Spinal cord (tissue), 10 donors: ENCODE results near the gene CALY. TPM values are rescaled to one million over a fixed set of nuclear protein-coding genes. Genes with fewer than 3 reads are reported as not detected.

ENCODE experiments used
- DNase-seq, 6 donors: peaks; one replicate each; pipeline versions ENCODE4 v3.0.0 to v3.0.0-alpha.2; 2013 to 2015; ENCODE audit warnings: low spot score in 6 of 6, low read depth in 4 of 6
- H3K27ac ChIP-seq: one replicate; pipeline ENCODE4 v1.5.1; 2013; ENCODE audit warnings: low read depth, low read length, control low read depth
- H3K27me3 ChIP-seq: one replicate; pipeline ENCODE4 v1.6.1; 2013; ENCODE audit warnings: low read length; ENCODE audit not compliant: control insufficient read depth, insufficient read depth
- H3K36me3 ChIP-seq: one replicate; pipeline ENCODE4 v1.6.1; 2013; ENCODE audit warnings: low read length; ENCODE audit not compliant: control insufficient read depth, insufficient read depth
- H3K4me1 ChIP-seq: one replicate; pipeline ENCODE4 v1.6.1; 2013; ENCODE audit warnings: low read length; ENCODE audit not compliant: control insufficient read depth, insufficient read depth
- H3K4me3 ChIP-seq: one replicate; pipeline ENCODE4 v1.5.1; 2013; ENCODE audit warnings: low read depth, low read length, control low read depth
- H3K9me3 ChIP-seq: one replicate; pipeline ENCODE4 v1.6.1; 2013; ENCODE audit warnings: low read length; ENCODE audit not compliant: control insufficient read depth, insufficient read depth
- WGBS: methylation state at CpG from one replicate; pipeline ENCODE4 v1.1.5; 2013; ENCODE audit warnings: missing lambda C conversion rate; ENCODE audit not compliant: insufficient coverage; 5-methylcytosine and 5-hydroxymethylcytosine counted together
- long read RNA-seq, 4 donors: transcript quantifications; one replicate each; lab custom pipeline, GENCODE V29; 2026
- polyA plus RNA-seq, 2 donors: library from polyadenylated mRNA; unstranded; fragments of 120-200 nt; gene quantifications; one replicate each; pipeline ENCODE4 v1.2.1, GENCODE V29; 2013; ENCODE audit not compliant: insufficient read length in 2 of 2
- total RNA-seq, 2 donors: library from RNA; depleted of rRNA in 1 of 2; stranded (reverse); fragments of 120-200 nt in 1 of 2; fragments of >200 nt in 1 of 2; gene quantifications; one replicate each; pipeline versions ENCODE4 v1.2.3 to v1.2.4, GENCODE V29; 2013 to 2014
- donor health status: healthy.

CALY gene
- total RNA-seq (10 to 100 TPM; 15.9 to 24.9 TPM), polyA plus RNA-seq (100 to 1,000 TPM; 230 to 251 TPM)
- long read RNA-seq, donor 1, transcript CALY-205 (2 exons, 655 nt): minor isoform, 38 of 230 reads
- long read RNA-seq, donor 1, transcript CALY-201 (6 exons, 2,271 nt): major isoform, 124 of 230 reads
- long read RNA-seq, donor 1, transcript CALY-202 (3 exons, 783 nt): minor isoform, 9 of 230 reads
- long read RNA-seq, donor 1, partial matches to known transcripts: 46 of 230 reads
- long read RNA-seq, donor 1, other reads (novel, unspliced or antisense): 13 of 230 reads
- long read RNA-seq, donor 2, transcript CALY-201 (6 exons, 2,271 nt): major isoform, 48 of 81 reads
- long read RNA-seq, donor 2, transcript CALY-202 (3 exons, 783 nt): minor isoform, 5 of 81 reads
- long read RNA-seq, donor 2, transcript CALY-205 (2 exons, 655 nt): minor isoform, 8 of 81 reads
- long read RNA-seq, donor 2, partial matches to known transcripts: 20 of 81 reads
- long read RNA-seq, donor 2, other reads (novel, unspliced or antisense): 0 of 81 reads
- long read RNA-seq, donor 3, transcript CALY-201 (6 exons, 2,271 nt): major isoform, 64 of 99 reads
- long read RNA-seq, donor 3, transcript CALY-202 (3 exons, 783 nt): minor isoform, 8 of 99 reads
- long read RNA-seq, donor 3, transcript CALY-205 (2 exons, 655 nt): minor isoform, 11 of 99 reads
- long read RNA-seq, donor 3, partial matches to known transcripts: 16 of 99 reads
- long read RNA-seq, donor 3, other reads (novel, unspliced or antisense): 0 of 99 reads
- long read RNA-seq, donor 4: 0 reads

GRCh38 chr10:133336577-133337369 lies at the start of gene CALY:
TSS of gene CALY (minus strand) at chr10:133336896. CDS start at chr10:133328989, 7,907 bp downstream.
- H3K4me3 ChIP-seq: peak within 1 kb of the TSS; percentile 39
- H3K36me3 ChIP-seq: peaks cover 12% of the 10 kb centered on the region
- peaks cover 24% of the 10 kb centered on the region for H3K4me1 ChIP-seq
- DNase-seq: peak in 2 of 6 donors; percentile 89 to 98
- no peak within 1 kb of the TSS for H3K27ac ChIP-seq
- peaks cover 36% of the 10 kb centered on the region for H3K27me3 ChIP-seq
- WGBS: 10% methylated on average over 59 of the region's 63 CpGs
- H3K9me3 ChIP-seq: no peaks in the 10 kb centered on the region

GRCh38 chr10:133385214-133385613 lies 48.5 kb upstream of the CALY start:
- Histone ChIP-seq H3K36me3 (peaks cover 50% of the 10 kb centered on the region), H3K4me1 (peaks cover 13% of the 10 kb centered on the region), H3K27me3 (no peaks in the 10 kb centered on the region), H3K9me3 (no peaks in the 10 kb centered on the region), H3K4me3 (no peak overlapping the region), H3K27ac (no peak overlapping the region)
- 100% methylated on average over 1 of the region's 2 CpGs for WGBS
- no peak for DNase-seq

GRCh38 chr10:133384071-133384470 lies 47.4 kb upstream of the CALY start:
- 89% methylated on average over 13 of the region's 13 CpGs for WGBS
- H3K27ac ChIP-seq: no peak overlapping the region
- H3K36me3 ChIP-seq: peaks cover 46% of the 10 kb centered on the region

GRCh38 chr10:133383551-133383950 lies 46.9 kb upstream of the CALY start:
- Histone ChIP-seq H3K9me3 (no peaks in the 10 kb centered on the region), H3K4me3 (no peak overlapping the region), H3K27me3 (no peaks in the 10 kb centered on the region), H3K36me3 (peaks cover 42% of the 10 kb centered on the region), H3K27ac (no peak overlapping the region), H3K4me1 (peaks cover 23% of the 10 kb centered on the region)
- no CpG with 5 or more reads among the region's 4 CpGs for WGBS
- DNase-seq: no peak

More at GRCh38 chr10:133384071-133384470, 47.4 kb upstream of the CALY start:
- Histone ChIP-seq H3K27me3 (no peaks in the 10 kb centered on the region), H3K4me3 (no peak overlapping the region), H3K9me3 (no peaks in the 10 kb centered on the region), H3K4me1 (peaks cover 21% of the 10 kb centered on the region)
- no peak for DNase-seq

- Histone ChIP-seq H3K4me1 (peaks cover 45% of the 10 kb centered on the region), H3K27me3 (no peaks in the 10 kb centered on the region), H3K36me3 (peaks cover 32% of the 10 kb centered on the region), H3K4me3 (no peak overlapping the region), H3K27ac (no peak overlapping the region), H3K9me3 (no peaks in the 10 kb centered on the region)
- DNase-seq: no peak
- 95% methylated on average over 6 of the region's 8 CpGs for WGBS
These were observed 44.3 kb upstream of the CALY start for GRCh38 chr10:133381036-133381435.

GRCh38 chr10:133379801-133380666 lies 43.3 kb upstream of the CALY start:
- Histone ChIP-seq H3K4me1 (peaks cover 46% of the 10 kb centered on the region), H3K27ac (no peak overlapping the region), H3K9me3 (no peaks in the 10 kb centered on the region), H3K4me3 (peak overlapping the region; percentile 32), H3K27me3 (no peaks in the 10 kb centered on the region), H3K36me3 (peaks cover 28% of the 10 kb centered on the region)
- 87% methylated on average over 34 of the region's 36 CpGs for WGBS
- DNase-seq: no peak

GRCh38 chr10:133379152-133379800 lies 42.6 kb upstream of the CALY start, which contains the start of gene PAOX:
TSS of gene PAOX (plus strand) at chr10:133379262. CDS start at chr10:133379317, 55 bp downstream.
- Histone ChIP-seq H3K36me3 (peaks cover 23% of the 10 kb centered on the region), H3K4me3 (peak within 1 kb of the TSS; percentile 64), H3K4me1 (peaks cover 48% of the 10 kb centered on the region), H3K27ac (peak within 1 kb of the TSS; percentile 63), H3K9me3 (no peaks in the 10 kb centered on the region), H3K27me3 (no peaks in the 10 kb centered on the region)
- 2% methylated on average over 66 of the region's 78 CpGs for WGBS
- peak in 4 of 6 donors; percentile 19 to 82 (median 56) for DNase-seq

GRCh38 chr10:133378251-133379096 lies 41.8 kb upstream of the CALY start:
- under 1% methylated on average over 70 of the region's 90 CpGs for WGBS
- Histone ChIP-seq H3K9me3 (no peaks in the 10 kb centered on the region), H3K27me3 (no peaks in the 10 kb centered on the region), H3K27ac (peak overlapping the region; percentile 63), H3K4me3 (peak overlapping the region; percentile 64), H3K4me1 (peaks cover 53% of the 10 kb centered on the region), H3K36me3 (peaks cover 18% of the 10 kb centered on the region)
- peak in 4 of 6 donors; percentile 26 to 86 (median 62) for DNase-seq
